LNCaP clone FGC (cell line): ENCODE data around the gene KRTAP4-11.
"Not testable (repeated sequence)": the region's sequence is repeated elsewhere in the genome, so short reads cannot be mapped to it uniquely, and the experiment has no call there.

Experiments used
- DNase-seq: peaks from one replicate; pipeline ENCODE4 v3.0.0-alpha.2; 2011; ENCODE audit warnings: low read depth
- H3K4me3 ChIP-seq: 2 replicates; pipeline ENCODE4 v1.5.1; 2011; ENCODE audit warnings: mild to moderate bottlenecking, low read depth, low read length, control low read depth
- CTCF ChIP-seq: IDR thresholded peaks from 2 replicates; pipeline ENCODE4 v1.5.1; 2012; ENCODE audit warnings: mild to moderate bottlenecking; ENCODE audit not compliant: control insufficient read depth, insufficient read depth; ENCODE audit errors: extremely low read depth

KRTAP4-11 gene

GRCh38 chr17:41133880-41134735, 15.9 kb upstream of the KRTAP4-11 start:
- no peak for DNase-seq
- TF ChIP-seq CTCF = no peak
- H3K4me3 ChIP-seq = no peak overlapping the region

GRCh38 chr17:41131979-41132378, 13.8 kb upstream of the KRTAP4-11 start:
- no peak overlapping the region for H3K4me3 ChIP-seq
- DNase-seq = no peak
- no peak for TF ChIP-seq CTCF

GRCh38 chr17:41127371-41127770, 9.2 kb upstream of the KRTAP4-11 start:
- DNase-seq = no peak
- TF ChIP-seq CTCF = no peak
- H3K4me3 ChIP-seq = no peak overlapping the region

GRCh38 chr17:41126412-41126811, 8.2 kb upstream of the KRTAP4-11 start:
- no peak overlapping the region for H3K4me3 ChIP-seq

GRCh38 chr17:41125064-41125463, 6.9 kb upstream of the KRTAP4-11 start:
- no peak for DNase-seq

More at GRCh38 chr17:41126412-41126811, 8.2 kb upstream of the KRTAP4-11 start:
- DNase-seq = no peak
- no peak for TF ChIP-seq CTCF

GRCh38 chr17:41123991-41124371, 5.8 kb upstream of the KRTAP4-11 start, which contains the start of gene KRTAP4-12:
KRTAP4-12 (minus strand) TSS chr17:41124182; CDS start chr17:41124122, 60 bp downstream.
- H3K4me3 ChIP-seq, DNase-seq: not testable (repeated sequence)

More at GRCh38 chr17:41125064-41125463, 6.9 kb upstream of the KRTAP4-11 start:
- H3K4me3 ChIP-seq = no peak overlapping the region
- TF ChIP-seq CTCF = no peak

- H3K4me3 ChIP-seq, DNase-seq: not testable (repeated sequence)
Observed at GRCh38 chr17:41123292-41123990, 5.3 kb upstream of the KRTAP4-11 start.
